ENCODE measurements around the gene ZFP69B.

Gene ZFP69B

DNA sequence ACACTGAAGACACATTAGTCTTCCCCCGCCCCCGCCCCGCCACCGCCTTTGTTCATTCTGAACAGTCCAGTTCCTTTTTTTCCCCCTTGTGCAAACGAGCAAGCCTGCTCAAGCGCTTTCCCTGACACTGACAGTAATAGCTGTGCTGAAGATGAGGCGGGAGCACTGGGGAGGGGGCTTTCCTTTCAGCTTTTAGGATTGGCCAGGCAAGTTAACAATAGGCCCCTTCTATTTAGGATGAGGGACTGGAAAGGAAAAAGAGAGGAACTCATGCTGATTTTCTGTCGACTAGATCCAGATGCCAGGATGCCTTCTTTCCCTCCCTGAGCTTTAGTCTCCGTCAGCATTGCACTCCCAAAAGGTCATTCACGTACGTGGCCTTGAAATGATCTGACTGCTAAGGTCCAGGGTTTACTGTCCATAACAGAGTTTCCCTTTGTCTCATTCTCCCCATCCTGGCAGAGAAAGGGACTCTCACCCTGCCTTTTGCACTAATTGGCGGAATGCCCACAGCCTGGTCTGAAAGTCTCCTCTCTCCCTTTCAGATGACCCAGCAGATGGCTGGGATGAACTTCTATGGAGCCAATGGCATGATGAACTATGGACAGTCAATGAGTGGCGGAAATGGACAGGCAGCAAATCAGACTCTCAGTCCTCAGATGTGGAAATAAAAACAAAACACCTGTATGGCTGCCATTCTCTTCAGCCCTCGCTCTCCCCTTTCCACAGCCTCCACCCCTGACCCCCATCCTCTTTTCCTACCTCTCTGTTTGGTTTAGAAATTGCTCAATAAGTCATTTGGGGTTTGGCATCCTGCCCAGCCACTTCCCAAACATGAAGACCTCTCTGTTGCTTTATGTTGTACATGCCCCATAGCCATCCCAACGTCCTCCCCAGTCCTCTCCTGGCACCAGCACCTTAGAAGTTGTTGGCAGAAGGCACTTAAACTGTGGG lies 28.6 kb upstream of the ZFP69B start:
- no peak for DNase-seq (ENCODE audit: low read depth, low spot score)
- ChIA-PET POLR2A (no interaction called here), CTCF (interaction anchor here (1.3 to 3.1 kb wide), 6 partner anchors 11 to 278 kb away, joined by 4 to 14 read pairs (median 8); no protein-coding TSS in a partner anchor)
- H3K4me3 ChIP-seq (ENCODE audit: low read depth, low read length): no peak overlapping the region
- TF ChIP-seq CTCF (IDR thresholded peaks at IDR 0.05; ENCODE audit: insufficient read depth, low read length, missing control alignments): no peak

DNA sequence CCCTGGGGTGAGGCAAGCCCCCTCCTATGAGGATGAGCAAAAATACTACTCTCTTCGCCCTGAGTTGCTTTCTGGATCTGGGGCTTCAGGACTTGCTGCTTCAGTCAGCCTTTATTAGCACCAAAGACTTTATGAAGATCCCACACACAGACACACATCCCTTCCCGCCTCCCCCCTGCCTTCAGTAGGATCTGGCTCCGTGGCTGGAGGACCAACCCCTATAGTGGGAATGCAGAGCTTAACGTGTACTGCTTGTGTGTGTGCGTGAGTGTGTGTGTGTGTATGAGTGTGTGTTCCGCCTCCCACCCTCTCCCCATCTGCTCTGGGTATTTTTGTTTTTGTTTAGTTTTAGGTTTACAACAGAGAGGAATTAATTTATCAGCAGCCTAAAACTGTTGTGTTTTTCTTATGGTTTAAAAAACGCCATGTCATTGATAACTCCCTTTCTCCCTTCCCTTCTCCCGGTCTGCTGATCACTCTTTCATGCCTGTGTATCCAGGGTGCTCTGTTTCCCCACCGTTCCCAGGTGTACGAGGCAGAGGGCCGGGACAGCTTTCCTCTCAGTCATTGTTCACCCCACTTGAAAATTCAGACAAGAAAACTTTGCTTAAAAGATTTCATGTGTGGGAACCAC lies 27.5 kb upstream of the ZFP69B start:
- ChIA-PET POLR2A (interaction anchor here (0.6 kb wide), 1 partner anchor 12 kb away, joined by 3 read pairs; no protein-coding TSS in a partner anchor), CTCF (interaction anchor here (0.9 to 2.9 kb wide), 4 partner anchors 12 to 279 kb away, joined by 3 to 13 read pairs (median 7); no protein-coding TSS in a partner anchor)
- DNase-seq (ENCODE audit: low read depth, low spot score): no peak
- H3K4me3 ChIP-seq (ENCODE audit: low read depth, low read length): no peak overlapping the region
- TF ChIP-seq CTCF (IDR thresholded peaks at IDR 0.05; ENCODE audit: insufficient read depth, low read length, missing control alignments): no peak

GRCh38 chr1:40423264-40423642 lies 27.0 kb upstream of the ZFP69B start:
- DNase-seq (ENCODE audit: low read depth, low spot score): no peak
- no peak for TF ChIP-seq CTCF (IDR thresholded peaks at IDR 0.05; ENCODE audit: insufficient read depth, low read length, missing control alignments)
- no peak overlapping the region for H3K4me3 ChIP-seq (ENCODE audit: low read depth, low read length)
- ChIA-PET POLR2A (no interaction called here), CTCF (interaction anchor here (0.9 to 2.9 kb wide), 3 partner anchors 18 to 280 kb away, joined by 3 to 13 read pairs (median 9); no protein-coding TSS in a partner anchor)

DNA sequence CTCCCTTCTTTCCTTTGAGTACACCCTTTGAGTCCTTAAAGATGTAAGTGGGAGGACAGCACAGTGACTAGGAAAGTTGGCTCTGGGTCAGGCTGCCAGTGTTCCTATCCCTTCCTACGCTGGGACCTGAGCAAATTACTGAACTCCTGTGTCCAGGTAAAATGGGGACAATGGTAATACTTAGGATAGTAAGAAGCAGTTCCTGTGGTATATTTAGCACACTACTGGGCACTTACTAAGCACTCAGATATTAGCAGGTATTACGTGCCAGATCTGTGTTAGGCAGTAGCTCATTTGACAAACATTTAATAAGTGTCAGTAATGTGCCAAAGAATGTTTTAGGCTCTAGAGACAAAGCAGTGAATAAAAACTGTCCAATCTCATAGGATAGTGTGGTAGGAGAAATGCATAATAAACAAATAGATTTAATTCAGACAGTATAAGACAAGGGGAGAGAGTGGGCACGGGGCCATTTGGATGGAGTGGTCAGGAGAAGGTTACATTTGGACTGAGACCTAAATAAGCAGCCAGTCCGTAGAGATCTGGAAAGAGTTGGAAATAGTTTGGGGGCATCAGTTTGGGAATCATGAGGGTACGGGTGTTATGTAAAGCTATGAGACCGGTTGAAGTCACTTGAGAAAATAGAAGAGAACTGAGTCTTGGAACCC lies 26.2 kb upstream of the ZFP69B start:
- TF ChIP-seq CTCF (IDR thresholded peaks at IDR 0.05; ENCODE audit: insufficient read depth, low read length, missing control alignments): no peak
- POLR2A ChIA-PET: no interaction called here
- CTCF ChIA-PET: interaction anchor here (0.7 to 2.2 kb wide), 4 partner anchors 11 to 271 kb away, joined by 3 to 9 read pairs (median 6); no protein-coding TSS in a partner anchor

DNA sequence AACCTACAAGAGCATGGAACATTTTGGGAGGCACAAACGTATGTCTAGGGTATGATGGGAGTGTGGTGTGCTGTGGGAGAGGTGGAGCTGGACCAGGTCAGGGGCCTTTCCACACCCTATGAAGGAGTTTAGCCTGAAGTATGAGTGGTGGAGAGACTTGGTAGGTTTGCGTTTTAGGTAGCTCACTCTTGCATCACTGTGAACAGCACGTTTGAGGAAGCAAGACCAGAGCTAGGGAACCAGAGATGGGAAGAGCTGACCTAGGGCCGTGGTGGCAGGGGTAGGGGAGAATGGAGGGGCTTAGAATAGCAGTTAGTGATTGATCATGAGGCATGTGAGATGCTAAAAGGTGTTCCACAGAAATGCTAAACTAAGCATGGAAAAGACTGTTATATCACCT lies 25.1 kb upstream of the ZFP69B start:
- no peak overlapping the region for H3K4me3 ChIP-seq (ENCODE audit: low read depth, low read length)
- ChIA-PET POLR2A (no interaction called here), CTCF (interaction anchor here (0.9 to 2.2 kb wide), 6 partner anchors 10 to 110 kb away, joined by 3 to 9 read pairs (median 4); no protein-coding TSS in a partner anchor)
- TF ChIP-seq CTCF (IDR thresholded peaks at IDR 0.05; ENCODE audit: insufficient read depth, low read length, missing control alignments): no peak
- DNase-seq (ENCODE audit: low read depth, low spot score): no peak

More for the DNA sequence above, 26.2 kb upstream of the ZFP69B start:
- no peak for DNase-seq (ENCODE audit: low read depth, low spot score)
- H3K4me3 ChIP-seq (ENCODE audit: low read depth, low read length): no peak overlapping the region
